Renal pelvis (tissue), 4 donors: Measurements from ENCODE around the gene ATG101. TPM values are rescaled to one million over a fixed set of nuclear protein-coding genes. Genes with fewer than 3 reads are reported as not detected.
"Not testable (repeated sequence)": the region's sequence is repeated elsewhere in the genome, so short reads cannot be mapped to it uniquely, and the experiment has no call there.

Source experiments
- DNase-seq: peaks from one replicate; pipeline ENCODE4 v3.0.0-alpha.2; 2013
- polyA plus RNA-seq, 3 donors: library from polyadenylated mRNA; unstranded; fragments of 120-200 nt; gene quantifications; one replicate each; pipeline ENCODE4 v1.2.1, GENCODE V29; 2013; ENCODE audit not compliant: insufficient read length in 3 of 3

ATG101 gene
- polyA plus RNA-seq, 3 donors, result 28.7 to 34.0 (median 30.1) TPM

DNA sequence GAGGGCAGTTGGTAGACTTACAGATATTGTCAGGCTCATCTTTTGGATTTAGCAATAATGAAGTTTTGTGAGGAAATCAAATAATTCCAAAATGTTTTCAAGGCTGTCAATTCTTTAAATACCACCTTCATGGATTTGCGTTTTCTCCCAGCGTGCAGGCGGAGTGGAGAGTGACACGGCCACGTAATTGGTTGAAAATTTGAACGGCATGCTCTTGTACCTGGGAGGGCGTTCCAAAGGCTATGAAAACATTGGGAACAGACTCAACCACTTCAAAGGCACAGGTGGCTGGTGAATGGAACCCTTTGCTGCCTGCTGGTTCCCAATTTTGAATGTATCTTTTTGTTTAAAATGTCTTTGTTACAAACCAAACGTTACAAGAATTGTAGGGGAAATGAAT, 22.1 kb downstream of the ATG101 start:
- DNase-seq, result no peak

DNA sequence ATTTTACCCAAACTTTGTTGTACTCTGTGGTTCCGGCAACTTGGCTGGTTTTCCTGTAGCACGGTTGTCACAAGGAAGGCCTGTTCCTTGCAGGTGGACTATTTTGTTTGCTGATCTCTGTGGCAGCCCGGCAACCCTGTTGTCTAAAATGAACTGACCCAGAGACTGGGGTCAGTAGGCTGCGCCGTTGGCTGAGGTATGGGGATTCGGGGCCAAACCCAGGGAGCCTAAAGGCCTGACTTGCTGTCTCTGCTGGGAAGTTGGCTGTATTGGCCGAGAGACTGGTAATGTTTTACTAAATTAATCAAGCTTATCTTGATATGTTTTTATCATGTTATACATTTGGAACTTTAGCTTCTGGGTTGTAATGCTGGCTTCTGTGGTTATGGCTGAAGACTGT, 23.6 kb downstream of the ATG101 start:
- no peak for DNase-seq

DNA sequence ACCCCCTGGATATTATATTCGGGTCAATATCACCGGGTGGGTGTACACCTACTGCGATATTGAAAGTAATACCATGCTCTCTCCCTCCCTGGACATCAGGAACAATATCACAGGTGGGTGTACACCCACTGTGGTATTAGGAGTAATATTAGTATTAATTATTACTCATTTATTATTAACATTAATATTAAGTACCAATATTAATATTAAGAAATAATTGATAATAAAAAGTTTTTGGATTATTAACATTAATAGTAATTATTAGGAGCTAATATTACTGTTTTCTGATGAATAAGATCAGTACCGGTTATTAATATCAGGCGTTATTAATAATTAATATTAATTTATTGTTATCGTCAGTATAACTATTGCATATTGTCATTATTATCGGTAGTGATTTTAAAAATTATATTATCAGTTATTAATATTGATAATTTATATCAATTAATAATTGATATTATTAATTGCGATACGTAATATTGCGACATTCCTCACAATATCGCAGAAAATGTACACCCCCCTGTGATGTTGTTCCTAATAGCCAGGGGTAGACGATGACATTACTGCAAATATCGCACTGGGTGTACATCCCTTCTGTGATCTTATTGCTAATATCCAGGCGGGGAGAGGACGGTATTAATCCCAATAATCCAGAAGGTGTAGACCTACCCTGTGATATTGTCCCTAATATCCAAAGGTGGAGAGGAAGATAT, 26.7 kb downstream of the ATG101 start:
- no peak for DNase-seq

DNA sequence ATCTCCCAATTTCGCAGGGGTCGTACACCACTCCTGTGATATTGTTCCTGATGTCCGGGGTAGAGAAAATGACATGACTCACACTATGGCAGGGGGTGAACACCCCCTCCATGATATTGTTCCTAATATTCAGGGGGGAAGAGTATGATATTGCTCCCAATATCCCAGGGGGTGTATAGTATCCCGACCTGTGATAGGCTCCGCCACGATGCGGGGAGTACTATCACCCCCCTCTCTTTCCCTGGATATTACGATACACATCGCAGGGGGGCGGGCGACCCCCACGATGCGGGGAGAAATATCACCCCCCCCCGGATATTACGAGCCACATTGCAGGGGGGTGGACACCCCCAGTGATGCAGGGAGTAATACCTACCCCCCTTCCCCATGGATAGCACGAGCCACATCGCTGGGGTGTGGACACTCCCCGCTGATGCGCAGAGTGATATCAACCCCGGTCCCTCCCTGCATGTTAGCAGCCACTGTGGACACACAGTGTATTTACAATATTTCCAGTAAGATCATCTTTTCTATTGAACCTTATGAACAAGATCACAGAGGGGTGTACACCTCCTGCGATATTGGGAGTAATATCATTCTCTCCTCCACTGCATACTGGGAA, 27.4 kb downstream of the ATG101 start:
- DNase-seq, result no peak

DNA sequence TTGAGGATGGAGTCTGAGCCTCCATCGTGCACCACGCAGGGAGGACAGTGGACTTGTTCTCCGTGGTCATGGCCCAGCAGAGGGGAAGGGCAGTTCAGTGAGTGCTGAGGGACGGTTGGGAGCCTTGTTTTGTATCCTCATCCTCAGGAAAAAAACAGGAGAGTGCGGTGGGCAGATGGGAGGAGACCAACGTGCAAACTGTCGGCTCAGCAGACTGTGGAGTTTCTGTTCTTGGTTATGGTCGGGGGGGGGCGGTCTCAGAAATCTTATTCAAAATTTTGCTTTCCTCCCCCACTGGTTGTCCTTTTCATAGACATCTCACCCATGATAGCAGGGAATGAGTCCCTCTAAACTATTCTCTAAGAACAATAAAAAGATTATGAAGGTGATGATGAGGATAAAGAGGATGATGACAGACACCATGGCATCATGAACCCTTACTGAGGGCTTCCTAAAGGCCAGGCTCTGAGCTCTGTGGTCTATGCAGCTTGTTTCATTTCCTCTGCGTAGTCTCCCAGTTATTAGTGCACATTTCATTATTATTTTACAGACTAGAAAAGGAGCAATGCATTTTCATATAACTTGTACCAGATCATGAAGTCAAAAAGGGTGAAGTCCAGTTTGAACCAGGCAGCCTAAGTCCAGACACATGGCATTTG, 34.8 kb downstream of the ATG101 start:
- DNase-seq, result not testable (repeated sequence)

DNA sequence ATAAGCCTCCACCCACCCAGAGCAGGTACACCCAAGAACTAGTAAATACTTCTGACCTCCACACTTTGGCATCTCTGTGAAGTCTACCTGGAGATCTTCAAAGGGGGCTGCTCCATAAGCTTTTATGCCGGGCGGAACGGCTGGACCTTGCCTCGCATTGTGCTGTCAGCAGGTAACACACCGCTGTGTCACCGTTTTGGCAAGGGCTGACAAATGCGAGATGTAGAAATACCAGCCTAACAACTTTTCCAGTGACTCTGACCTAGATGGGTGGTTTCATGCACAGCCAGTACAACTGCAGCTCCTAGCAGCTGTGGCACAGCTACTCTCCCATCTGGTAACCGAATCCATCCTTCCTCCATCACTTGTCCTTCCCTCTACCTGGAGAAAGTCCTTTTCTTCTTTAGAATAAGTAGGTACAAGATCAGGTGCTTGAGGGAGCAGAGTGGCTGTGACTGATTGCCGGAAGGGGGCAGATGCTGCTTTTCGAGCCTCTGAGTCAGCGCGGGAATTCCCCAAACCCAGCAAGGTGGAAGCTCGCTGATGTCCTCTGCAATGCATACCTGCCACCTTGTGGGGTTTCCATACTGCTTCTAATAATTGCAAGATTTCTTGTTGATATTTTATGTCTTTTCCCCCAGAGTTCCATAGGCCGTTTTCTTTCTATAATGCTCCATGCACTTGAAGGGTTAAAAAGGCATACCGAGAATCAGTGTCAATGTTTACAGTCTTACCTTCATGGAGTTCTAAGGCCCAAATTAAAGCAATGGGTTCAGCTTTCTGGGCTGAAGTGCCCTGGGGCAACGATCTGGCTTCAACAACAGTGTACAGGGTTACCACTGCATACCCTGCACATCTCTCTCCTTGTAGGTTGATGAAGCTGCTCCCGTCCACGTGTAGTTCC, 46.7 kb downstream of the ATG101 start:
- peak; percentile 36 for DNase-seq

DNA sequence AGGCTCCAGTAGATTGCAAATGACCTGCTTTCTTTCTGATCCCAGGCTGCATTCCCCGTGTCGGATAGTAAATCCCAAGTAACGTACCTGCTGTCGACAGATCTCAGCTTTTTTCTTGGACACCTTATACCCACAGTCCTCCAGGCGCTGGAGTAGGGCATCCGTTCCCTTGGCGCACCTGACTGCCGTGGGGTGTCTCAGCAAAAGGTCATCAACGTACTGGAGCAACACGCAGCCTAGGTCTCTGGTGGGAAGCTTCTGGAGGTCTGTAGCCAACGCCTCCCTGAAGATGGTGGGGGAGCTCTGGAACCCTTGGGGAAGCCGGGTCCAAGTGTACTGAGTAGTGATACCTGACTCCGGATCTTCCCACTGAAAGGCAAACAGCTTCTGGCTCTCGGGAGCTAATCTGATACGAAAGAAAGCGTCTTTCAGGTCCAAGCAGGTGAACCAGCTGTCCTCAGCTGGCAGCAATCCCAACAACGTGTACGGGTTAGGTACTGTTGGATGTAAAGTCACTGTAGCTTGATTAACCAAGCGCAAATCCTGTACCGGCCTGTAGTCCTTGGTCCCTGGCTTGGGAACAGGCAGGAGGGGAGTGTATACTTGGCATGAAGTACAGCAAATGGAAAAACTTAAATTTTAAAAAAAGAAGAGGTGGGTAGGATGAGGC, 48.2 kb downstream of the ATG101 start:
- not testable (repeated sequence) for DNase-seq

DNA sequence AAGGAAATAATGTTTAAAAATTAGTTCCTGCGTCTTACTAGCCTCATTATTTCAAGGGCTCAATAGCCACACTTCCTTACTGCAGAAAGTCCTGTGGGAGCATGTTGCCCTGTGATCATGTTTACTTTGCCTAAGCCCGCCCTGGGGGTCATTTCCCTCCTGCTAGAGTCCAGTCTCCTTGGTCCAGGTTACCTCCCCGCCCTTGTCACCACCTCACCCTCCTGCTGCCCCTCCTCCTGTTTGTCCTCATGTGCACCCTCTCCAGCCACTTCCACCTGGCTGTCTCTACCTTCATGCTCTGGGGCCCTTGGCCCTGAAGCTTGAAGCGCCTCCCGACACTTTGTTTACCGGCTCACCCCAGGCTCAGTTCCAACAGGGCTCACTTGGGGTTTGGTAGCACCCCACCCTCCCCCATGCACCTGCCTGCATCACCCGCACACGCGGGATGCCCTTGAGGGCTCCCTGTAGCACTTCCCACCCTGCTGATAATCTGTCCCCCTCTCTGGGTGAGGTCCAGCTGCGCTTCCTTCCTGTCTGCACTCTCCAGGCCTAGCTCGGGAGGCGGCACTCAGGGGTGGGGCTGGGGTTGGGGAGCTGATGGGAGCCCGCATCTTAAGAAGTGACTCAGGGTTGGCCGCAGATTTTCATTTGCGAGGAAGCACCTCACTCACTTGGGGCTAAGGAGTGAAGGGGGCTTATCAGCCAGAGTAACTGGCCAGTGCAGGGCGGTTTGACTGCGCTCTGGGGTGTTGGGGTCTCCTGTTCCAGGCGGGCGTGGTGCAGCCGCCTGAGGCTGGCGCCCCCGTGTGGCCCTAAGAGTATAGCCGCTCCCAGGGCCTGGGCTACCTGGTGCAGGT, 49.8 kb downstream of the ATG101 start:
- peak; percentile 57 for DNase-seq

DNA sequence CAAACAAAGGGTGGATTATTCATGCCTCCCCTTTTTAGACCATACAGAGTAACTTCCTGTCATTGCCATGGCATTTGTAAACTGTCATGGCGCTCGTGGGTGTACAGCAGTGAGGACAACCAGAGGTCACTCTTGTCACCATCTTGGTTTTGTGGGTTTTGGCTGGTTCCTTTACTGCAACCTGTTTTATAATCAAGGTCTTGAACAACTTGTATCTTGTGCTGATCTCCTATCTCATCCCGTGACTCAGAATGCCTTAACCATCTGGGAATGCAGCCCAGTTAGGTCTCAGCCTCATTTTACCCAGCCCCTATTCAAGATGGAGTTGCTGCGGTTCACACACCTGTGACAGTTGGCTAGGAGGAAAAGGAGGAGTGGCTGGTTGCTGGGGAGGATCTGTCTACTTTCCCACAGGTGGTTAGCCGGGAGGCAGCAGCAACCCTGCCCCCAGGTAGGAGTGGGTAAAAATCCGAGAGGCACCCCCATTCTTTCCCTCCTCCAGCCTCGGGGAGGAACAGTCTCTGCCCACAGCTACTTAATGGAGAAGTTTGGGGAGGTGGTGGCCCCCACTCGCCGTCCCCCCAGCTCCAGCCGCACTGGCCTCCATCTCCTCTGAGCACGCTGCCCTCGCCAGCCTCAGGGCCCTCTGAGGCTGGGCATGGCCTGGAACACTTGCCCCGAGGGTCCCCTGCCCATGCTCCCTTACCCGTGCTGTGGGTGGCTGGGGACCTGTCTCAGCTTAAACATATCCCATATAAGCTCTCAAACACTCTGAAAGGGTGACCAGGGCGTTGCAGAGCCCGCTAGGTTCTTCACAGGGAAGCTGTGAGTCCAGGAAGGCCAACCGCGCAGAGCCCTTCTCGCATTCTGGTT, 51.4 kb downstream of the ATG101 start:
- no peak for DNase-seq

DNA sequence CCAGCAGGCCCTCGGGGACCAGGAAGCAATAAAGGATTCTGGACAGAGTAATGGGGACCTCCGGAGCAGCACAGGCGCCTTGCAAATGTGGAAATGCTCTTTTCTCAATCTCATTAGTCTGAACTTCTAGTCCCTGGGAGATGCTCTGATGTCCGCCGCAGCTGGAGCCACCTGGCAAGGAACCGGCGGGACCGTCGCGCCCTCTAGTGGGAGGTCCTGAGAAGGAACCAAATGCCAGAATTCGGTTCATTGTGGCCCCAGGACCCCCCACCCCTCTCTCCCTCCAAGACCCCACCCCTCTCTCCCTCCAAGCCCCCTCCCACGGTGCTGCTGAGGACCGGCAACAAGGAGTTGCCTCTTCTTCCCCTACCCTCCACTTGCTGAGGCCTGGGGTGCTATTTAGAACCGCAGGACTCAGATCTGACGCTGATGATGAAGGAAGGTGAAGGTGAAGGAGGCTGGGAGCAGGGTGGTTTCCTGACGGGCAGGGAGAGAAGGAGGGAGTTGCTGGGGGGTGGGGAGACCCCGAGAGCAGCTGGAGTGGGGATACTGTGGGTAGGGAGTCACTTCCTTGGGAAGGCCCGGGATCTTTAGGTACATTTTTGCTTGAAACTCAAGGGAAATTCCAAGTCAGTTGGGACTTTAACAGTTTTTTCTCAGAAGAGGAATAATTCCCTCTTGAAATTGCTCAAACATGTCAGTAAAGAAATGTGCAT, 52.2 kb downstream of the ATG101 start:
- DNase-seq, result peak; percentile 73

DNA sequence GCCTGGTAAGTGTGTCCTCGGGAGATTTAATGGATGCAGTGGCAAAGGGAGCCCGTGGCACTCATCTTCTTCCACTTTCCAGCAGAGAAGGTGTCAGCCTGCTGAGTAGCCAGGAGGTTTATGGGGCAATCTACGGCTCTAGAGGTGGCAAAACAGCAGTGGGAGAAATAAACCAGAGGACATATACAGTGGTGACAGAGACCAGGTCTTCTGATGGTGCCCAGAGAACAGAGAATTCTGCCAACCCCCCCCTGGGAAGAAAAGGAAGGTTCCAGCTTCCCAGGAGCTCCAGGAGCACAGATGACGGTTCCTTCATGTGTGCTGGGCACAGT, 52.7 kb downstream of the ATG101 start:
- DNase-seq, result no peak

DNA sequence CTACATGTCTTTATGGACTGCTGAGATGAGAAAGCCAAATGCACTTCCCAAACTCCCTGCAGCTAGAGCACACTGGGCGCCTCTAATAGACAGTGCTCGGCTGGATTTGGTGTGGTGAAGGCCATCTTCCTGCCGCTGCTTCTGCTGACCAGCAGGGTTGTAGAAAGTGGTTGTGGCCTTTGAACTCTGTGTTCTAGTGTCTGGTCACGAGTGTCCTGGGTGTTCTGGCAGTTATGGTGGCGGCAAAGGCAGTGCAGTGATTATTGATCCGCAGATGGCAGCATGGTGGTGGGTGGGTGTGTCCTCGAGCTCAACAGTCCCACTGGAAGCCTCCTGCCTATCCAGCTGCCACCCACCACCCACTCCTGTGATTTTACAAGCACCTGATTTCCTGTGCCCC, 53.1 kb downstream of the ATG101 start:
- DNase-seq, result no peak

DNA sequence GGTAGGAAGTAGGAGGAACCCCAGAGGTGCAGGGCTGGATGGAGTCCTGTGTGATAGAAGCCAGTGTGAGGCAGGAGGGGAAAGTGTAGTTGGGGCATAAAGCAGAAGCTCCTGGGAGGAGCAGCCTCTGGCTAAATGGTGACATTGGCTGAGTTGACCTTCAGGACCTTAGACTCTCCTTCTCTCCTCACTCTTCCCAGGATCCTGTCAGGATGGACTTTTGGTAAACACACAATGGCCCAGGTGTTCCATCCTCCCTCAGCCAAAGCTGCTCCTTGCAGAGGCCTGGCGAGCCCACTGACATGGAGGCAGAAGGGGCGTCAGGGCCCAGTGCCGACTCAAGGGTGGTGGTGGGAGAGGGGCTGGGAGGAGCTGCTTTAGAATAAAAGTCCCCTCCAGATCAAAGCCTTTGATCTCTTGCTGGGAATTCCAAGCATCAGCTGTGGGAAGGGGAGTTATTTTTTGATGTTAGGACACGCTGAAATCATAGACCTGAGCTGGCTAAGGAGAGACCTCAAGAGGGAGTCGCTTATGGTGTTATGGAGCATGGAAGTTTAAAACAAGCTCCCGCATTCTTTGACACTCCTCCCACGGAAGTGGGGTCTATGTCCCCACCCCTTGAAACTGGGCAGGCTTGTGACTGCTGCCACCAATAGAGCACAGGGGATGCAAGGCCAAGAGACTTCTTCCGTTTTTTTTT, 53.9 kb downstream of the ATG101 start:
- DNase-seq, result peak; percentile 57

DNA sequence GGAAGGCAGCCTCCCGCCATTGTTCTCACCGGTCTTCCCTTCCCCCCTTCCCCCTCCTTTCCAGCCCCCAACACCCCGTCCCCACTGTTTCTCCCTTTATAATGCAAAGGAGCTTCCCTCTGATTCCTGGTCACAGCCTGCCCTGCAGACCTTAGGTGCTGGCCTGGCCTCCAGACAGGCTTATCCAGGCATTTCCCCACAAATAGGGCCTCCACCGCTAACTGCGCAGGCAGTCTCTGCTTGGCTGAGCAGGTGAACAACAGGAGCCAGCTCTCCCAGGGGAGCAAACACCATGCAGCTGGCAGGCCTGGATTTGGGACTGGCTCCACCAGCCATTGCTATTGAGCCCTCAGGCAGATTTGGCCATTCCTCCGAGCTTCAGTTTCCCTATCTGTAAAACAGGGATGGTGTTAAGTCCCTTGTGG, 55.7 kb downstream of the ATG101 start:
- no peak for DNase-seq

DNA sequence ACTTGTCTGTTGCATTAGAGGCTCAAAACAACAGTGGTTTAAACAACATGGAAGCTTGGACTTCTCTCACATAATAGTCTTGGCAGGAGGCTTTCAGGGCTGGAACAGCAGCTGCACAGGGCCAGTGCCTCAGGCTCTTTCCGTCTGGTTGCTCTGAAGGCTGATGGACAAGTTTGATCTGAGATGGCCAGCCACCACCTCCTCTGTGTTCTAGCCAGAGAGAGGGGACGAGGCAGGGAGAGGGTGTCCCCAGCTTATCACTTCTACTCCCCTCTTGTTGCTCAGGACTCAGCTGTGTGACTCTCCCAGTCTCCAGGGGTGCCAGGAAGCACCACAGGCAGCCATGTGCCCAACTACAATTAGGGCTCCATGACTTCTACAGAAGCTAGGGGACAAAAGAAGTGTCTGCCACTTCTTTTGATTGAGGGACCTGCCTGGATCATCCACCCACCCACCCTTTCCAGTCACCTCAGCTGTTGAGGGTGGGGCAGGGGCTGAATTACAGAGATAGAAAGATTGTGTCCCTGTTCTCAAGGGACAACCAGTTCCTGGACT, 56.3 kb downstream of the ATG101 start:
- no peak for DNase-seq
